ENCODE measurements around the gene JAK3. TPM values are rescaled to one million over a fixed set of nuclear protein-coding genes. Genes with fewer than 3 reads are reported as not detected.
"Not testable (repeated sequence)": the region's sequence is repeated elsewhere in the genome, so short reads cannot be mapped to it uniquely, and the experiment has no call there.

The JAK3 gene
- polyA plus RNA-seq, 4 donors: 0.67 to 6.8 (median 2.5) TPM

- Histone ChIP-seq H3K9me3 (ENCODE audit: control insufficient read depth in 2 of 2, insufficient read depth in 1 of 2, low read depth in 1 of 2, low read length in 1 of 2) (peaks cover 0 to 4% of the 10 kb centered on the region in 2 donors), H3K36me3 (ENCODE audit: control insufficient read depth in 3 of 3, insufficient read depth in 2 of 3, low read depth in 1 of 3, low read length in 3 of 3) (peaks cover 2 to 89% (median 9%) of the 10 kb centered on the region in 3 donors), H3K27me3 (ENCODE audit: control insufficient read depth in 3 of 3, insufficient read depth in 3 of 3, low read length in 3 of 3) (peaks cover 0 to 2% (median 0%) of the 10 kb centered on the region in 3 donors), H3K27ac (ENCODE audit: low read depth in 1 of 3, low read length in 2 of 3) (no peak overlapping the region), H3K4me3 (ENCODE audit: low read depth in 1 of 3, low read length in 3 of 3) (no peak overlapping the region), H3K4me1 (ENCODE audit: control insufficient read depth in 3 of 3, insufficient read depth in 2 of 3, low read depth in 1 of 3, low read length in 2 of 3) (no peaks in the 10 kb centered on the region)
- FAIRE-seq (no peak), DNase-seq (peak in 1 of 2 donors; percentile 50)
- WGBS, 3 donors: 45 to 62% (median 57%) methylated on average over 3 of the region's 3 CpGs
Measured at GRCh38 chr19:17806945-17807344, 40.8 kb downstream of the JAK3 start.

GRCh38 chr19:17805427-17805826, 42.4 kb downstream of the JAK3 start:
- FAIRE-seq: no peak
- Histone ChIP-seq H3K4me1 (ENCODE audit: control insufficient read depth in 3 of 3, insufficient read depth in 2 of 3, low read depth in 1 of 3, low read length in 2 of 3) (no peaks in the 10 kb centered on the region), H3K36me3 (ENCODE audit: control insufficient read depth in 3 of 3, insufficient read depth in 2 of 3, low read depth in 1 of 3, low read length in 3 of 3) (peaks cover 2 to 86% (median 6%) of the 10 kb centered on the region in 3 donors), H3K27me3 (ENCODE audit: control insufficient read depth in 3 of 3, insufficient read depth in 3 of 3, low read length in 3 of 3) (peaks cover 0 to 2% (median 0%) of the 10 kb centered on the region in 3 donors), H3K9me3 (ENCODE audit: control insufficient read depth in 2 of 2, insufficient read depth in 1 of 2, low read depth in 1 of 2, low read length in 1 of 2) (no peaks in the 10 kb centered on the region), H3K27ac (ENCODE audit: low read depth in 1 of 3, low read length in 2 of 3) (no peak overlapping the region), H3K4me3 (ENCODE audit: low read depth in 1 of 3, low read length in 3 of 3) (no peak overlapping the region)
- WGBS, 3 donors: 89 to 95% (median 94%) methylated on average over 4 of the region's 4 CpGs
- no peak for DNase-seq

GRCh38 chr19:17803264-17803896, 44.4 kb downstream of the JAK3 start:
- 57 to 74% (median 61%) methylated on average over 14 of the region's 14 CpGs for WGBS, 3 donors

GRCh38 chr19:17802137-17802858, 45.5 kb downstream of the JAK3 start:
- FAIRE-seq: no peak
- Histone ChIP-seq H3K27me3 (ENCODE audit: control insufficient read depth in 3 of 3, insufficient read depth in 3 of 3, low read length in 3 of 3) (peaks cover 0 to 2% (median 0%) of the 10 kb centered on the region in 3 donors), H3K4me3 (ENCODE audit: low read depth in 1 of 3, low read length in 3 of 3) (no peak overlapping the region), H3K9me3 (ENCODE audit: control insufficient read depth in 2 of 2, insufficient read depth in 1 of 2, low read depth in 1 of 2, low read length in 1 of 2) (no peaks in the 10 kb centered on the region), H3K4me1 (ENCODE audit: control insufficient read depth in 3 of 3, insufficient read depth in 2 of 3, low read depth in 1 of 3, low read length in 2 of 3) (peaks cover 0 to 21% (median 2%) of the 10 kb centered on the region in 3 donors), H3K36me3 (ENCODE audit: control insufficient read depth in 3 of 3, insufficient read depth in 2 of 3, low read depth in 1 of 3, low read length in 3 of 3) (peaks cover 2 to 81% (median 3%) of the 10 kb centered on the region in 3 donors), H3K27ac (ENCODE audit: low read depth in 1 of 3, low read length in 2 of 3) (no peak overlapping the region)
- 74 to 78% (median 76%) methylated on average over 12 of the region's 12 CpGs for WGBS, 3 donors
- DNase-seq: no peak

More at GRCh38 chr19:17803264-17803896, 44.4 kb downstream of the JAK3 start:
- Histone ChIP-seq H3K36me3 (ENCODE audit: control insufficient read depth in 3 of 3, insufficient read depth in 2 of 3, low read depth in 1 of 3, low read length in 3 of 3) (peaks cover 2 to 85% (median 3%) of the 10 kb centered on the region in 3 donors), H3K27me3 (ENCODE audit: control insufficient read depth in 3 of 3, insufficient read depth in 3 of 3, low read length in 3 of 3) (peaks cover 0 to 2% (median 0%) of the 10 kb centered on the region in 3 donors), H3K9me3 (ENCODE audit: control insufficient read depth in 2 of 2, insufficient read depth in 1 of 2, low read depth in 1 of 2, low read length in 1 of 2) (no peaks in the 10 kb centered on the region), H3K27ac (ENCODE audit: low read depth in 1 of 3, low read length in 2 of 3) (no peak overlapping the region), H3K4me1 (ENCODE audit: control insufficient read depth in 3 of 3, insufficient read depth in 2 of 3, low read depth in 1 of 3, low read length in 2 of 3) (peaks cover 0 to 13% (median 2%) of the 10 kb centered on the region in 3 donors), H3K4me3 (ENCODE audit: low read depth in 1 of 3, low read length in 3 of 3) (no peak overlapping the region)
- DNase-seq (no peak), FAIRE-seq (no peak)

GRCh38 chr19:17798599-17798998, 49.2 kb downstream of the JAK3 start:
- not testable (repeated sequence) for DNase-seq; H3K9me3 ChIP-seq (ENCODE audit: control insufficient read depth in 2 of 2, insufficient read depth in 1 of 2, low read depth in 1 of 2, low read length in 1 of 2); H3K4me3 ChIP-seq (ENCODE audit: low read depth in 1 of 3, low read length in 3 of 3); FAIRE-seq
- Histone ChIP-seq H3K36me3 (ENCODE audit: control insufficient read depth in 3 of 3, insufficient read depth in 2 of 3, low read depth in 1 of 3, low read length in 3 of 3) (peaks cover 2 to 54% (median 3%) of the 10 kb centered on the region in 3 donors), H3K27me3 (ENCODE audit: control insufficient read depth in 3 of 3, insufficient read depth in 3 of 3, low read length in 3 of 3) (peaks cover 0 to 10% (median 3%) of the 10 kb centered on the region in 3 donors), H3K27ac (ENCODE audit: low read depth in 1 of 3, low read length in 2 of 3) (peak overlapping the region; percentile 96 to 99 (median 97)), H3K4me1 (ENCODE audit: control insufficient read depth in 3 of 3, insufficient read depth in 2 of 3, low read depth in 1 of 3, low read length in 2 of 3) (peaks cover 0 to 39% (median 6%) of the 10 kb centered on the region in 3 donors)
- WGBS, 3 donors: 74 to 83% (median 76%) methylated on average over 3 of the region's 3 CpGs

GRCh38 chr19:17797424-17798201, 50.2 kb downstream of the JAK3 start:
- Histone ChIP-seq H3K4me3 (ENCODE audit: low read depth in 1 of 3, low read length in 3 of 3) (peak overlapping the region in 2 of 3 donors; percentile 88 to 91), H3K36me3 (ENCODE audit: control insufficient read depth in 3 of 3, insufficient read depth in 2 of 3, low read depth in 1 of 3, low read length in 3 of 3) (peaks cover 0 to 45% (median 3%) of the 10 kb centered on the region in 3 donors), H3K4me1 (ENCODE audit: control insufficient read depth in 3 of 3, insufficient read depth in 2 of 3, low read depth in 1 of 3, low read length in 2 of 3) (peaks cover 0 to 40% (median 6%) of the 10 kb centered on the region in 3 donors), H3K27ac (ENCODE audit: low read depth in 1 of 3, low read length in 2 of 3) (peak overlapping the region; percentile 96 to 99 (median 97)), H3K27me3 (ENCODE audit: control insufficient read depth in 3 of 3, insufficient read depth in 3 of 3, low read length in 3 of 3) (peaks cover 0 to 10% (median 3%) of the 10 kb centered on the region in 3 donors), H3K9me3 (ENCODE audit: control insufficient read depth in 2 of 2, insufficient read depth in 1 of 2, low read depth in 1 of 2, low read length in 1 of 2) (no peaks in the 10 kb centered on the region)
- peak; percentile 96 to 98 for DNase-seq
- 16 to 47% (median 30%) methylated on average over 11 of the region's 11 CpGs for WGBS, 3 donors
- no peak for FAIRE-seq

GRCh38 chr19:17796838-17797423, 50.9 kb downstream of the JAK3 start:
- Histone ChIP-seq H3K4me3 (ENCODE audit: low read depth in 1 of 3, low read length in 3 of 3) (peak overlapping the region in 2 of 3 donors; percentile 88 to 91), H3K27me3 (ENCODE audit: control insufficient read depth in 3 of 3, insufficient read depth in 3 of 3, low read length in 3 of 3) (peaks cover 0 to 10% (median 3%) of the 10 kb centered on the region in 3 donors), H3K4me1 (ENCODE audit: control insufficient read depth in 3 of 3, insufficient read depth in 2 of 3, low read depth in 1 of 3, low read length in 2 of 3) (peaks cover 0 to 40% (median 6%) of the 10 kb centered on the region in 3 donors), H3K9me3 (ENCODE audit: control insufficient read depth in 2 of 2, insufficient read depth in 1 of 2, low read depth in 1 of 2, low read length in 1 of 2) (no peaks in the 10 kb centered on the region), H3K27ac (ENCODE audit: low read depth in 1 of 3, low read length in 2 of 3) (peak overlapping the region; percentile 96 to 99 (median 97)), H3K36me3 (ENCODE audit: control insufficient read depth in 3 of 3, insufficient read depth in 2 of 3, low read depth in 1 of 3, low read length in 3 of 3) (peaks cover 0 to 38% (median 0%) of the 10 kb centered on the region in 3 donors)
- FAIRE-seq (no peak), DNase-seq (no peak)
- 18 to 34% (median 24%) methylated on average over 1 of the region's 1 CpG for WGBS, 3 donors

Data from small intestine (tissue), 7 donors.